SK-N-SH treated with all-trans-retinoic acid at 6 μM for 48 hours (cell line): Measurements from ENCODE around the gene SLC22A4.

Experiments used
- ARNTL ChIP-seq: fragments of 450-650 bp; formaldehyde crosslinking; IDR thresholded peaks from 2 replicates; pipeline ENCODE4 v1.5.0; 2020; ENCODE audit warnings: low read depth, mild to moderate bottlenecking, moderate library complexity, borderline replicate concordance
- CSDC2 ChIP-seq: fragments of 250-450 bp; sonication (Bioruptor Pico); IDR thresholded peaks from 2 replicates; pipeline ENCODE4 v1.5.0; 2020; ENCODE audit warnings: mild to moderate bottlenecking, moderate library complexity
- ESRRG ChIP-seq: fragments of 250-450 bp; sonication (Bioruptor Pico); IDR thresholded peaks from 2 replicates; pipeline ENCODE4 v1.6.1; 2021; ENCODE audit warnings: mild to moderate bottlenecking
- OSR1 ChIP-seq: fragments of 250-450 bp; sonication (Bioruptor Pico); IDR thresholded peaks from 2 replicates; pipeline ENCODE4 v1.8.0; 2022; ENCODE audit warnings: moderate library complexity, mild to moderate bottlenecking, inconsistent platforms
- RARB ChIP-seq: fragments of 250-450 bp; sonication (Bioruptor Pico); IDR thresholded peaks from 2 replicates; pipeline ENCODE4 v1.8.0; 2021; ENCODE audit warnings: mild to moderate bottlenecking, moderate library complexity
- SNAI2 ChIP-seq: fragments of 250-450 bp; sonication (Bioruptor Pico); IDR thresholded peaks from 2 replicates; pipeline ENCODE4 v1.5.0; 2020; ENCODE audit warnings: mild to moderate bottlenecking, moderate library complexity
- TOX ChIP-seq: fragments of 250-450 bp; sonication (Bioruptor Pico); IDR thresholded peaks from 2 replicates; pipeline ENCODE4 v1.8.0; 2021; ENCODE audit warnings: mild to moderate bottlenecking, moderate library complexity, borderline replicate concordance
- ZFP3 ChIP-seq: fragments of 250-450 bp; sonication (Bioruptor Pico); IDR thresholded peaks from 2 replicates; pipeline ENCODE4 v1.5.0; 2020; ENCODE audit warnings: mild to moderate bottlenecking, moderate library complexity
- ZFP30 ChIP-seq: fragments of 450-650 bp; formaldehyde crosslinking; IDR thresholded peaks from 2 replicates; pipeline ENCODE4 v1.5.0; 2022; ENCODE audit warnings: mild to moderate bottlenecking, moderate library complexity
- TF ChIP-seq, protein P1 (sequence below): fragments of 250-450 bp; sonication (Bioruptor Pico); IDR thresholded peaks from 2 replicates; pipeline ENCODE4 v1.5.1; 2021; ENCODE audit warnings: mild to moderate bottlenecking, moderate library complexity

- TF ChIP-seq CSDC2 (CRISPR knock-in tag) (no peak), ZFP30 (CRISPR knock-in tag) (no peak), ESRRG (no peak), ZFP3 (CRISPR knock-in tag) (no peak), RARB (CRISPR knock-in tag) (no peak), TOX (CRISPR knock-in tag) (no peak), ARNTL (no peak), SNAI2 (CRISPR knock-in tag) (no peak), OSR1 (CRISPR knock-in tag) (no peak)
- TF ChIP-seq, protein P1, sequence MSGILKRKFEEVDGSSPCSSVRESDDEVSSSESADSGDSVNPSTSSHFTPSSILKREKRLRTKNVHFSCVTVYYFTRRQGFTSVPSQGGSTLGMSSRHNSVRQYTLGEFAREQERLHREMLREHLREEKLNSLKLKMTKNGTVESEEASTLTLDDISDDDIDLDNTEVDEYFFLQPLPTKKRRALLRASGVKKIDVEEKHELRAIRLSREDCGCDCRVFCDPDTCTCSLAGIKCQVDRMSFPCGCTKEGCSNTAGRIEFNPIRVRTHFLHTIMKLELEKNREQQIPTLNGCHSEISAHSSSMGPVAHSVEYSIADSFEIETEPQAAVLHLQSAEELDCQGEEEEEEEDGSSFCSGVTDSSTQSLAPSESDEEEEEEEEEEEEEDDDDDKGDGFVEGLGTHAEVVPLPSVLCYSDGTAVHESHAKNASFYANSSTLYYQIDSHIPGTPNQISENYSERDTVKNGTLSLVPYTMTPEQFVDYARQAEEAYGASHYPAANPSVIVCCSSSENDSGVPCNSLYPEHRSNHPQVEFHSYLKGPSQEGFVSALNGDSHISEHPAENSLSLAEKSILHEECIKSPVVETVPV (CRISPR knock-in tag), result no peak
Measured at GRCh38 chr5:132344775-132345514, 50.8 kb downstream of the SLC22A4 start.
